HuH-7 (cell line): ENCODE measurements around the gene TBC1D3B.
"Not testable (repeated sequence)": the region's sequence is repeated elsewhere in the genome, so short reads cannot be mapped to it uniquely, and the experiment has no call there.

Experiments
- DNase-seq: peaks from one replicate; pipeline ENCODE4 v3.0.0; 2011; ENCODE audit warnings: low spot score

TBC1D3B gene

GRCh38 chr17:36201102-36201501 is 24.7 kb upstream of the TBC1D3B start:
- not testable (repeated sequence) for DNase-seq

- no peak for DNase-seq
Measured at GRCh38 chr17:36198831-36199465, 22.5 kb upstream of the TBC1D3B start.

- DNase-seq: no peak
Measured at GRCh38 chr17:36197387-36197703, 20.9 kb upstream of the TBC1D3B start.

GRCh38 chr17:36196131-36196486 is 19.7 kb upstream of the TBC1D3B start:
- no peak for DNase-seq

- no peak for DNase-seq
Measured at GRCh38 chr17:36195434-36196130, 19.1 kb upstream of the TBC1D3B start.

GRCh38 chr17:36194832-36195433 is 18.5 kb upstream of the TBC1D3B start:
- not testable (repeated sequence) for DNase-seq

GRCh38 chr17:36194147-36194831 is 17.9 kb upstream of the TBC1D3B start:
- DNase-seq: not testable (repeated sequence)

- DNase-seq: no peak
Measured at GRCh38 chr17:36193216-36193775, 16.9 kb upstream of the TBC1D3B start.

- not testable (repeated sequence) for DNase-seq
Measured at GRCh38 chr17:36190549-36191330, 14.3 kb upstream of the TBC1D3B start.

- DNase-seq: not testable (repeated sequence)
Measured at GRCh38 chr17:36189993-36190392, 13.6 kb upstream of the TBC1D3B start.

GRCh38 chr17:36188891-36189306 is 12.5 kb upstream of the TBC1D3B start:
- no peak for DNase-seq

- not testable (repeated sequence) for DNase-seq
Measured at GRCh38 chr17:36187943-36188665, 11.7 kb upstream of the TBC1D3B start.

GRCh38 chr17:36186810-36187763 is 10.7 kb upstream of the TBC1D3B start:
- DNase-seq: not testable (repeated sequence)

GRCh38 chr17:36185416-36185815 is 9.0 kb upstream of the TBC1D3B start:
- no peak for DNase-seq

- DNase-seq: no peak
Measured at GRCh38 chr17:36184023-36184765, 7.8 kb upstream of the TBC1D3B start.

- peak; percentile 95 for DNase-seq
Measured at GRCh38 chr17:36183001-36183971, 6.8 kb upstream of the TBC1D3B start.

GRCh38 chr17:36182176-36183000 is 6.0 kb upstream of the TBC1D3B start:
- DNase-seq: no peak
